NB4 (cell line): ENCODE data around the gene GASK1B.

ENCODE experiments used
- DNase-seq: peaks from one replicate; pipeline ENCODE4 v3.0.0; 2010; ENCODE audit warnings: low read depth
- H3K4me3 ChIP-seq: one replicate; pipeline ENCODE4 v1.5.1; 2011; ENCODE audit warnings: mild to moderate bottlenecking, low read depth, low read length, moderate library complexity
- MYC ChIP-seq: IDR thresholded peaks from 2 replicates; pipeline ENCODE4 v1.6.1; 2011; ENCODE audit warnings: low read depth, low read length
- POLR2A ChIP-seq: IDR thresholded peaks from 2 replicates; pipeline ENCODE4 v1.6.1; 2011; ENCODE audit warnings: mild to moderate bottlenecking; ENCODE audit not compliant: insufficient read length; ENCODE audit errors: extremely low read depth
- TF ChIP-seq, protein P1 (sequence below): IDR thresholded peaks from 2 replicates; pipeline ENCODE4 v1.6.1; 2011; ENCODE audit warnings: low read depth, low read length
- TF ChIP-seq, protein P2 (sequence below): IDR thresholded peaks from one replicate; pipeline ENCODE4 v1.5.1; 2012; ENCODE audit warnings: low read depth, low read length

GASK1B gene

GRCh38 chr4:158157412-158157811, 15.4 kb downstream of the GASK1B start:
- no peak overlapping the region for H3K4me3 ChIP-seq
- TF ChIP-seq, protein P1, sequence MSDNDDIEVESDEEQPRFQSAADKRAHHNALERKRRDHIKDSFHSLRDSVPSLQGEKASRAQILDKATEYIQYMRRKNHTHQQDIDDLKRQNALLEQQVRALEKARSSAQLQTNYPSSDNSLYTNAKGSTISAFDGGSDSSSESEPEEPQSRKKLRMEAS: no peak
- TF ChIP-seq, protein P2, sequence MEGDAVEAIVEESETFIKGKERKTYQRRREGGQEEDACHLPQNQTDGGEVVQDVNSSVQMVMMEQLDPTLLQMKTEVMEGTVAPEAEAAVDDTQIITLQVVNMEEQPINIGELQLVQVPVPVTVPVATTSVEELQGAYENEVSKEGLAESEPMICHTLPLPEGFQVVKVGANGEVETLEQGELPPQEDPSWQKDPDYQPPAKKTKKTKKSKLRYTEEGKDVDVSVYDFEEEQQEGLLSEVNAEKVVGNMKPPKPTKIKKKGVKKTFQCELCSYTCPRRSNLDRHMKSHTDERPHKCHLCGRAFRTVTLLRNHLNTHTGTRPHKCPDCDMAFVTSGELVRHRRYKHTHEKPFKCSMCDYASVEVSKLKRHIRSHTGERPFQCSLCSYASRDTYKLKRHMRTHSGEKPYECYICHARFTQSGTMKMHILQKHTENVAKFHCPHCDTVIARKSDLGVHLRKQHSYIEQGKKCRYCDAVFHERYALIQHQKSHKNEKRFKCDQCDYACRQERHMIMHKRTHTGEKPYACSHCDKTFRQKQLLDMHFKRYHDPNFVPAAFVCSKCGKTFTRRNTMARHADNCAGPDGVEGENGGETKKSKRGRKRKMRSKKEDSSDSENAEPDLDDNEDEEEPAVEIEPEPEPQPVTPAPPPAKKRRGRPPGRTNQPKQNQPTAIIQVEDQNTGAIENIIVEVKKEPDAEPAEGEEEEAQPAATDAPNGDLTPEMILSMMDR: no peak
- TF ChIP-seq MYC (no peak), POLR2A (no peak)
- no peak for DNase-seq

- no peak overlapping the region for H3K4me3 ChIP-seq
- TF ChIP-seq, protein P2: no peak
- TF ChIP-seq, protein P1: no peak
- no peak for TF ChIP-seq MYC
- no peak for TF ChIP-seq POLR2A
- no peak for DNase-seq
Measured at GRCh38 chr4:158155656-158156356, 17.0 kb downstream of the GASK1B start.

GRCh38 chr4:158147151-158147550, 25.7 kb downstream of the GASK1B start:
- no peak for TF ChIP-seq MYC
- TF ChIP-seq POLR2A: no peak
- TF ChIP-seq, protein P1: no peak
- TF ChIP-seq, protein P2: no peak
- DNase-seq: no peak

DNA sequence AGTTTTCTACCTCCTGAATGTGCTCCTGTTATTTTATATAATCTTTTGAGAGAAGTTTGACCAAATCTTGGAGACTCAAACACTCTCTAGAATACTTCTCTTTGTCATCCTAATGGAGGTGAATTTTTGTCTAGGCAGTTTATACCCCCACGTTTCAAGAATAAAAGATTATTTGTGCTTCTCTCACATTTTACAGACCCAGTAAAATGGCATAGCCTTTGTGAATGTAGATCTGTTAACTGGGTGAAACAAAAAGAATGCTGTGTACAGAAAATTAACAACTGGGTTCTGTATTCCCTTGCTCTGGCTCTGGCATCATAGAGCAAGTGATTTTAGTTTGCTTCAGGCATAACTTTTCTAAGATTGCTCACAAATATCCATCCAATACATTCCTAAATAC, 26.1 kb downstream of the GASK1B start:
- DNase-seq: no peak
- no peak overlapping the region for H3K4me3 ChIP-seq

More at GRCh38 chr4:158147151-158147550, 25.7 kb downstream of the GASK1B start:
- H3K4me3 ChIP-seq: no peak overlapping the region

DNA sequence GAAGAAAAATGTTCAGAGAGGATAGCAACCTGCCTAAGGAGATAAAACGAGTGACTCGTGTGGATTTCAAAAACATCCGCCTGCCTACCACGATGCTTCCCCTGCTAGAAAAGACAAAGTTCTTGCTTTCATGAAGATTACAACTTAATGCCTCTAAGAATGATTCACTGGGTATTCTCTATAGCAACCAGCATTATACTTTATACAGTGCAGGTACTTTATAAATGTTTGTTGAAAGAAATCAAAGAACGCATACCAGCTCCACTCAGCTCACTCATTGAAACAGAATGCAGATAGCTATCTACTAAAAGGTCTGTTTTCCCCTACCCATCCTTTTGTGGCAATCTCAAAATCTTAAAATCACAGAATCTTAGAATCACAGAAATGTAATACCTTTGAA, 33.7 kb downstream of the GASK1B start:
- TF ChIP-seq POLR2A (no peak), MYC (no peak)
- TF ChIP-seq, protein P1: no peak
- TF ChIP-seq, protein P2: no peak
- H3K4me3 ChIP-seq: no peak overlapping the region
- DNase-seq: no peak

More for the DNA sequence above, 26.1 kb downstream of the GASK1B start:
- TF ChIP-seq MYC (no peak), POLR2A (no peak)
- TF ChIP-seq, protein P2: no peak
- TF ChIP-seq, protein P1: no peak
